Umbilical cord (tissue), 2 donors: Measurements from ENCODE around the gene NUDT3. TPM values are rescaled to one million over a fixed set of nuclear protein-coding genes. Genes with fewer than 3 reads are reported as not detected.
"Not testable (repeated sequence)": the region's sequence is repeated elsewhere in the genome, so short reads cannot be mapped to it uniquely, and the experiment has no call there.

ENCODE experiments used
- DNase-seq: peaks from one replicate; pipeline ENCODE4 v3.0.0-alpha.2; 2015; ENCODE audit warnings: low spot score
- total RNA-seq: library from RNA; depleted of rRNA; stranded (reverse); fragments of >200 nt; gene quantifications from one replicate; pipeline ENCODE4 v1.2.3, GENCODE V29; 2014; ENCODE audit warnings: low replicate concordance; ENCODE audit not compliant: insufficient read depth

Gene NUDT3
- total RNA-seq: 20.7 TPM

- peak; percentile 98 for DNase-seq
Measured at GRCh38 chr6:34392497-34393190, at the start of gene NUDT3. Gene NUDT3, minus strand, starts transcription at chr6:34392669. Its CDS starts 307 bp downstream, at chr6:34392362.

GRCh38 chr6:34441526-34441925 lies 49.1 kb upstream of the NUDT3 start:
- no peak for DNase-seq

GRCh38 chr6:34439442-34439841 lies 47.0 kb upstream of the NUDT3 start:
- no peak for DNase-seq

- no peak for DNase-seq
Measured at GRCh38 chr6:34438705-34439104, 46.2 kb upstream of the NUDT3 start.

- no peak for DNase-seq
Measured at GRCh38 chr6:34437644-34437970, 45.1 kb upstream of the NUDT3 start.

GRCh38 chr6:34436803-34437643 lies 44.6 kb upstream of the NUDT3 start:
- DNase-seq: no peak

GRCh38 chr6:34435916-34436315 lies 43.4 kb upstream of the NUDT3 start:
- no peak for DNase-seq

- peak; percentile 94 for DNase-seq
Measured at GRCh38 chr6:34425498-34426410, 33.3 kb upstream of the NUDT3 start, which contains the start of gene RPS10. Gene RPS10, minus strand, starts transcription at chr6:34426069. Its CDS starts 848 bp downstream, at chr6:34425221.

GRCh38 chr6:34425132-34425497 lies 32.6 kb upstream of the NUDT3 start:
- no peak for DNase-seq

GRCh38 chr6:34424200-34425131 lies 32.0 kb upstream of the NUDT3 start:
- DNase-seq: no peak

- DNase-seq: no peak
Measured at GRCh38 chr6:34423254-34423653, 30.8 kb upstream of the NUDT3 start.

- DNase-seq: no peak
Measured at GRCh38 chr6:34418367-34418766, 25.9 kb upstream of the NUDT3 start.

GRCh38 chr6:34416877-34417371 lies 24.5 kb upstream of the NUDT3 start:
- no peak for DNase-seq

GRCh38 chr6:34414999-34415858 lies 22.8 kb upstream of the NUDT3 start:
- DNase-seq: peak; percentile 64

- no peak for DNase-seq
Measured at GRCh38 chr6:34412643-34413214, 20.3 kb upstream of the NUDT3 start.

GRCh38 chr6:34412016-34412415 lies 19.5 kb upstream of the NUDT3 start:
- no peak for DNase-seq

- DNase-seq: not testable (repeated sequence)
Measured at GRCh38 chr6:34407915-34408314, 15.4 kb upstream of the NUDT3 start.

GRCh38 chr6:34396518-34396917 lies 4.0 kb upstream of the NUDT3 start:
- DNase-seq: no peak

- no peak for DNase-seq
Measured at GRCh38 chr6:34393966-34394305, 1.5 kb upstream of the NUDT3 start.
